Raji (cell line): ENCODE results near the gene ELMO1.

Experiments used
- POLR2A ChIP-seq: IDR thresholded peaks from 2 replicates; pipeline ENCODE4 v1.6.1; 2011; ENCODE audit warnings: low read depth, low read length, control low read depth; ENCODE audit not compliant: insufficient read depth

The ELMO1 gene

GRCh38 chr7:37318541-37318940 lies 130.1 kb downstream of the ELMO1 start:
- TF ChIP-seq POLR2A: no peak

- no peak for TF ChIP-seq POLR2A
Observed at GRCh38 chr7:37315772-37316715, 132.6 kb downstream of the ELMO1 start.

- TF ChIP-seq POLR2A: no peak
Observed at GRCh38 chr7:37312608-37313007, 136.1 kb downstream of the ELMO1 start.

- no peak for TF ChIP-seq POLR2A
Observed at GRCh38 chr7:37311355-37311754, 137.3 kb downstream of the ELMO1 start.

GRCh38 chr7:37310327-37311080 lies 138.2 kb downstream of the ELMO1 start:
- TF ChIP-seq POLR2A: no peak

GRCh38 chr7:37309493-37309892 lies 139.2 kb downstream of the ELMO1 start:
- no peak for TF ChIP-seq POLR2A

GRCh38 chr7:37304921-37305320 lies 143.7 kb downstream of the ELMO1 start:
- no peak for TF ChIP-seq POLR2A

GRCh38 chr7:37297546-37297945 lies 151.1 kb downstream of the ELMO1 start:
- TF ChIP-seq POLR2A: no peak

- TF ChIP-seq POLR2A: no peak
Observed at GRCh38 chr7:37295401-37295800, 153.3 kb downstream of the ELMO1 start.

GRCh38 chr7:37290731-37291130 lies 157.9 kb downstream of the ELMO1 start:
- TF ChIP-seq POLR2A: no peak

GRCh38 chr7:37289781-37290180 lies 158.9 kb downstream of the ELMO1 start:
- no peak for TF ChIP-seq POLR2A

- TF ChIP-seq POLR2A: no peak
Observed at GRCh38 chr7:37289367-37289766, 159.3 kb downstream of the ELMO1 start.

GRCh38 chr7:37287131-37287855 lies 161.4 kb downstream of the ELMO1 start:
- TF ChIP-seq POLR2A: no peak

GRCh38 chr7:37286454-37286832 lies 162.2 kb downstream of the ELMO1 start:
- TF ChIP-seq POLR2A: no peak

- TF ChIP-seq POLR2A: no peak
Observed at GRCh38 chr7:37285706-37286453, 162.8 kb downstream of the ELMO1 start.
